Measurements from ENCODE around the gene EP400. TPM values are rescaled to one million over a fixed set of nuclear protein-coding genes. Genes with fewer than 3 reads are reported as not detected.

EP400 gene
- total RNA-seq, 6 experiments from 2014 or later: 27.5 to 35.3 (median 30.4) TPM

- no peaks in the 10 kb centered on the region for H3K9me3 Mint-ChIP-seq
- no peak for DNase-seq
- H3K4me3 Mint-ChIP-seq: no peak overlapping the region
- peaks cover 2% of the 10 kb centered on the region; the same call in 1 of the 2 replicates for H3K27me3 Mint-ChIP-seq (ENCODE audit: insufficient read depth)
- H3K36me3 Mint-ChIP-seq (ENCODE audit: low read depth): peaks cover 53% of the 10 kb centered on the region
- H3K27ac Mint-ChIP-seq: no peak overlapping the region
- no peak for TF ChIP-seq CTCF (IDR thresholded peaks at IDR 0.05)
- H3K4me1 Mint-ChIP-seq (ENCODE audit: low read depth): peaks cover 8% of the 10 kb centered on the region
Observed at GRCh38 chr12:131990066-131990979, 40.6 kb downstream of the EP400 start.

GRCh38 chr12:131990980-131991305, 41.2 kb downstream of the EP400 start:
- DNase-seq: no peak
- Mint-ChIP-seq H3K4me3 (no peak overlapping the region), H3K27me3 (ENCODE audit: insufficient read depth) (peaks cover 2% of the 10 kb centered on the region; the same call in 1 of the 2 replicates), H3K4me1 (ENCODE audit: low read depth) (peaks cover 8% of the 10 kb centered on the region), H3K36me3 (ENCODE audit: low read depth) (peaks cover 53% of the 10 kb centered on the region), H3K9me3 (no peaks in the 10 kb centered on the region), H3K27ac (no peak overlapping the region)
- no peak for TF ChIP-seq CTCF (IDR thresholded peaks at IDR 0.05)

- Mint-ChIP-seq H3K9me3 (no peaks in the 10 kb centered on the region), H3K36me3 (ENCODE audit: low read depth) (peaks cover 46% of the 10 kb centered on the region), H3K27ac (no peak overlapping the region; the same call in 1 of the 2 replicates), H3K4me3 (no peak overlapping the region), H3K27me3 (ENCODE audit: insufficient read depth) (peaks cover 2% of the 10 kb centered on the region), H3K4me1 (ENCODE audit: low read depth) (peaks cover 3% of the 10 kb centered on the region)
- no peak for TF ChIP-seq CTCF (IDR thresholded peaks at IDR 0.05)
- no peak for DNase-seq
Observed at GRCh38 chr12:131991816-131992430, 42.2 kb downstream of the EP400 start.

GRCh38 chr12:131994589-131994988, 44.8 kb downstream of the EP400 start:
- H3K4me1 Mint-ChIP-seq (ENCODE audit: low read depth): no peaks in the 10 kb centered on the region
- DNase-seq: no peak
- peaks cover 38% of the 10 kb centered on the region for H3K36me3 Mint-ChIP-seq (ENCODE audit: low read depth)
- H3K27me3 Mint-ChIP-seq (ENCODE audit: insufficient read depth): no peaks in the 10 kb centered on the region; the same call in 1 of the 2 replicates
- no peak for TF ChIP-seq CTCF (IDR thresholded peaks at IDR 0.05)
- H3K9me3 Mint-ChIP-seq: no peaks in the 10 kb centered on the region
- no peak overlapping the region for H3K4me3 Mint-ChIP-seq
- H3K27ac Mint-ChIP-seq: no peak overlapping the region

GRCh38 chr12:132000286-132000872, 50.6 kb downstream of the EP400 start:
- Mint-ChIP-seq H3K36me3 (ENCODE audit: low read depth) (peaks cover 3% of the 10 kb centered on the region; the same call in 1 of the 2 replicates), H3K27me3 (ENCODE audit: insufficient read depth) (no peaks in the 10 kb centered on the region; the same call in 1 of the 2 replicates), H3K4me3 (no peak overlapping the region), H3K4me1 (ENCODE audit: low read depth) (peaks cover 35% of the 10 kb centered on the region), H3K27ac (no peak overlapping the region), H3K9me3 (no peaks in the 10 kb centered on the region)
- TF ChIP-seq CTCF (IDR thresholded peaks at IDR 0.05): no peak
- no peak for DNase-seq

Data from HFFc6 (cell line).